Stimulated activated CD8-positive, alpha-beta memory T cell treated with anti-CD3 and anti-CD28 coated beads, Interleukin-15, amount 100 ng/mL, for 24 hours (primary cell): ENCODE results near the gene FAM168A.
"Not testable (repeated sequence)": the region's sequence is repeated elsewhere in the genome, so short reads cannot be mapped to it uniquely, and the experiment has no call there.

Experiments used
- DNase-seq: peaks from one replicate; pipeline ENCODE4 v3.0.0-alpha.2; 2020; ENCODE audit warnings: low read depth

FAM168A gene

GRCh38 chr11:73468590-73469161 is 129.2 kb downstream of the FAM168A start:
- no peak for DNase-seq

GRCh38 chr11:73467505-73467904 is 130.4 kb downstream of the FAM168A start:
- no peak for DNase-seq

DNA sequence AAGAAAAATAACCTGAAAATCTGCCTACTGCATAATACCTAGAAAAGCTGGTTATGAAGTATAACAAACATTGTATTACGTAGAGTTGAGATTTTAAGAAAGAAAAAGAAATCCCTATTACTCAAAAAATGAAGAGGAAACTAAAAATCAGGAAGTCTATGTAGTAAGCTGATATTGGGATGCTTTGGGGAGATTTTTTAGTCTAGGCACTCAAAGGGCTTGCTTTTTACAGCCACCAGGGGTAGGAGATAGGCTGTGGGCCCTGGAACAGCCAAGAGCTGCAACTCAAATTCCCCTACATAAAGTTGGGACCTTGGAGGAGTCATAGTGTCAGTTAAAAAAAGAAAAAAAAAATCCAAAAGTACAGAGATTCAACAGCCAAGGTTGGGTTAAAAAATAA is 131.3 kb downstream of the FAM168A start:
- DNase-seq: no peak

DNA sequence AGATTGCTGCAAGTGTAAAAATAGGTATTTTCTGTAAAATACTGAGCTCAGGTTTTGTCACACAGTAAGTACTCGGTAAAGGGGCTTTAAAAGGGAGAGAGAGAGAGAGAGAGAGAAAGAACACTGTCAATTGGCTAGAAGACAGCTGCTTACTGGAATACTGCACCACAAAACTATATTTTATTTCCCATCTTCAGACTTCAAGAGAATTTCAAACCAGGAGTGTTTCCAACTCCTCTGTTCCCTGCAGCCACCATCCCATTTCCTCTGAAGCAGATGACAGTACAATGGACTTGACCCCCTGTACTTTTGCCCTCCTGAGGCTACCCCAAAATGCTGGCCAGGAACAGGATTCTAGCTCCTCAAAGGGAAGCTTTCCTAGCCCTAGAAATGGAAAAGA is 132.0 kb downstream of the FAM168A start:
- DNase-seq: no peak

GRCh38 chr11:73465023-73465675 is 132.8 kb downstream of the FAM168A start:
- no peak for DNase-seq

GRCh38 chr11:73464347-73464746 is 133.6 kb downstream of the FAM168A start:
- no peak for DNase-seq

- DNase-seq: no peak
Observed at GRCh38 chr11:73463359-73463758, 134.6 kb downstream of the FAM168A start.

- no peak for DNase-seq
Observed at GRCh38 chr11:73461964-73462363, 135.9 kb downstream of the FAM168A start.

DNA sequence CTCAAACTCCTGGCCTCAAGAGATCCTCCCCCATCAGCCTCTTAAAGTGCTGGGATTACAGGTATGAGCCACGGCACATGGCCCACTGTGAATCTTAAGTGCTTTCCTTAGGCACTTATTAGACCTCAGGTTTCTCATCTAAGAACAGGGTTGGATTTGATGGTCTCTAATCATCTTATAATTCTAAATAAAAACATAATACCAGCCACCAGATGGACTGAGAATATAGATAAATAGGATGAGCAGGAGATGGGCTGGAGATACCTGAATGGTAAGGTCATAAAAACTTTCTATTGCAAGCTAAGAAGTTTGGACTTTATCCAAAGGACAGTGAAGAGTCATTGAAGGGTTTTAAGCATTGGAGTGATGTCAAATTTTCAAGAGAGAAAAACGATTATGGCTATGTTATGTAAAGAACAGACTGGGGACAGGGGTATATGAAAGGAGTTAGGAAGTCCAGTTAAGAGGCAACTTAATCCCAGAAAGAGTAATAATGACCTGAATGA is 136.5 kb downstream of the FAM168A start:
- DNase-seq: no peak

DNA sequence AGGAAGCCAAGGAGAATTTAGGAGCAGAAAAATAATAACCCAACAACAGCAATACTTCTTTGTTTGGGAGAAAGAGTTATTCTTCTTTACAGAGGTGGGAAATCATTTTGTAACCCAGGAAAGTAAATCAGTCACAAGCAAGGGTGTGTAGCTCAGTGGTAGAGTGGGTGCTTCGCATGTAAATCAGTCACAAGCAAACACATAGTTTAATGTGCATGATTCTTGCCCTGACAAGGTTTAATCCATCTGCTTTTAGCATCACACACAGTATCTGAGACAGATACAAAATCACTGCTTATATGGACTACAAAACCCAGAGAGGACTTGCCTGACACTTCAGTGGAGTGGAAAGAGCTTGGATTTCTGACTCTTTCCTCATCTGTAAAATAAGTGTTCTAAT is 139.7 kb downstream of the FAM168A start:
- no peak for DNase-seq

GRCh38 chr11:73454987-73455386 is 142.9 kb downstream of the FAM168A start:
- DNase-seq: no peak

DNA sequence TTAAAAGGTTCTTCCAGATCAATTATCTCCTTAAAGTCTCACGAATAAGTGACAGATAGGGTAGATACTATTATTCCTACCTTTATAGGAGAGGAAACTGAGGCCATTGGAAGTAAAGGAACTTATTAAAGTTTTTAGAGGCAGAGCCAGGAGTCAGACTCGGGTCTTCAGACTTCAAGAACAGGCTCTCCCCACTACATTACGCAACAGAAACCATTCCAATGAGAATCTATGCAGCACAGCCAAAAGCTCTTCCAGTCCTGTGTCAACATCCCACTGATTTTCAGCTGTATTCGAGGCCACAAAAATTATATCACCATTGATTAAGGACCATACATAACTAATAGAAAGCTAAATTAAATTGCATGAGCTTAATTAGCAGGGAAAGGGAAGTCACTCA is 144.3 kb downstream of the FAM168A start:
- no peak for DNase-seq

GRCh38 chr11:73452726-73453125 is 145.2 kb downstream of the FAM168A start:
- no peak for DNase-seq

GRCh38 chr11:73451896-73452295 is 146.0 kb downstream of the FAM168A start:
- no peak for DNase-seq

DNA sequence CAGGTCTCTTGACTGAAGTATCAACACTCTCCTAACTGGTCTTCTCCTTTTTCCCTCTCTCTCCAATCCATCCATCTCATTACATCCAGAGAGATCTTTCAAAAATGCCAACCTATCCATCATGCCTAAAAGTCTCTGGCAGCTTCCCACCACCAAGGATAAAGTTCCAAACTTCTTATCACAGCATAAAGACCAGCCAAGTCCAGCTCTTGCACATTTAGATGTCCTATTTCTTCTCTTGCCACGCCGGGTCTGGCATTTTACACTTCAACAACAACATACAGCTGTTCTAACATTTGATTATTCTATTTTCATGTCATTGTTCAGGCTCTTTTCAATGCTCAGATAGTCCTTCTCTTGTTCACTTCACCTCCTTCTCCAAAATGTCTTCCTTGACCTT is 151.1 kb downstream of the FAM168A start:
- no peak for DNase-seq

DNA sequence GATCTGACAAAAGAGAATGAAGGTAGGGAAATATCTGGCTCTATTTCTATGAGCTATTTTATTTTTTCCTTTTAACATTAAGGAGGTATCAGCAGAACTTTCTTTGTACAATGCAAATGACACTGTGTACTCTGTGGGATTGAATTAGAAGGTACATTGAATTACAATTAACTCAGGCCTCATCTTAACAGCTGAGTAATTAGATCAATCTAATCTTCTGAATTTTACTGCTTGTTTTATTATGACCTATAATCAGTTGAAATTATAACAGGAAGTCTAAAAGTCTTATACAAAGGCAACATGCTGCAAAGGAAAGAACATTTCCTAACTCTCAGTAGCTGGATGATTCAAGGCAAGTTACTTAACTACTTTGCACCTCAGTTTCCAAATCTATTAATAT is 151.9 kb downstream of the FAM168A start:
- no peak for DNase-seq

GRCh38 chr11:73439002-73439843 is 158.7 kb downstream of the FAM168A start:
- no peak for DNase-seq

GRCh38 chr11:73436859-73437258 is 161.1 kb downstream of the FAM168A start:
- DNase-seq: not testable (repeated sequence)

GRCh38 chr11:73431396-73431795 is 166.5 kb downstream of the FAM168A start:
- DNase-seq: no peak

GRCh38 chr11:73430326-73430725 is 167.6 kb downstream of the FAM168A start:
- no peak for DNase-seq

- no peak for DNase-seq
Observed at GRCh38 chr11:73429121-73429750, 168.7 kb downstream of the FAM168A start.

GRCh38 chr11:73428699-73429098 is 169.2 kb downstream of the FAM168A start:
- no peak for DNase-seq

DNA sequence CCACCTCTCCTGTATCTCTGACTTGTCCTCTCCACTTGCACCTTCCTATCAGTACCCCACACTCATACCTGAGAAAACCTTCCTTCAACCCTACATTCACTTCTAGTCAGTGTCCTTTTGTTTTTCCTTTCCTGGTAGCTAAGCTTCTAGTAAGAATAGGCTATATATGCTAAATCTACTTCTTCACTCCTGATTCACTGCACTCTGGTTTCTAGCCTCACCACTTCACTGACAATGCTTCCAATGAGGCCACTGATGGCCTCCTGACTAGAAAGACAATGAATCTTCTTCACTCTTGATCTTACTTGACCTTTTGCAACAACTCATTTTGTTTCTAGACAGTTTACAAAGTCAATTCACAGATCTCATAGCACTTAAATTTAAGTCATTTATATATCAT is 169.7 kb downstream of the FAM168A start:
- DNase-seq: no peak
